ENCODE measurements around the gene FGF22. TPM values are rescaled to one million over a fixed set of nuclear protein-coding genes. Genes with fewer than 3 reads are reported as not detected.
"Not testable (repeated sequence)": the region's sequence is repeated elsewhere in the genome, so short reads cannot be mapped to it uniquely, and the experiment has no call there.

Gene FGF22
- total RNA-seq, 1 experiment from 2014 or later = not detected

- in situ Hi-C loops (cut with HindIII; ENCODE audit: low sequenced_read_pairs); DNase-seq (ENCODE audit: low spot score): not testable (repeated sequence)
Observed at GRCh38 chr19:605061-605971, 34.4 kb upstream of the FGF22 start.

DNA sequence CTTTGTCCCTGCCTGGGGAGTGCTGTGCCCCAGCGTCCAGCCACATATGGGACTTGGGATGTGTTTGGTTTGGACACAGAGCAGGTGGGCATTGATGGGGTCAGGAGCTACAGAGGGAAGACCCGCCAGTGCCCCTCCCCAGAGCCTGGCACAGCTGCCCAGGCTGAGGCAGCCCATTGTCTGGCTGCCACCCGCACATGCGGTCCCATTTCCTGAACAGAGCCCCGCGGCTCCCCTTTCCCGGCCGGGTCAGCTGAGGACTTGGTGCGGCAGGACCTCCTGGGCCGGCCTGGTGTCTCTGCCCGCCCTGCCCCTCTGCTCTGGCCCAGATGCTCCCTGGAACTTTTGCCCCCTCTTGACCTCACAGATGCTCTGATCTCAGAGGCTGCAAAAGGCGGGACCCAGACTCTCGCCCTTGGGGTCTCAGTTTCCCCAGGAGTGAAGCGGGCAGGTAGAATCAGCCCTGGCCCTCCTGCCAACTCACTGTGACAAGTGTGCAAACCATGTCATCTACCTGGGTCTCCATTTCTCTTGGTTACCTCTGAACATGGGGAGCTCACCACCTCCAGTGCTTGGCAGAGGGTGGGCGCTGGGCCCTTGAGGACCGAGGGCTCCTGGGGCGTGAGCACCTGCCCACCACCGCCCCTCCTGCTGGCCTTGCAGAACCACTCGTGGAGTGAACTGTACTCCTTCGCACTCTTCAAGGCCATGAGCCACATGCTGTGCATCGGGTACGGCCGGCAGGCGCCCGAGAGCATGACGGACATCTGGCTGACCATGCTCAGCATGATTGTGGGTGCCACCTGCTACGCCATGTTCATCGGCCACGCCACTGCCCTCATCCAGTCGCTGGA is 32.2 kb upstream of the FGF22 start:
- in situ Hi-C loops (cut with HindIII; ENCODE audit: low sequenced_read_pairs) = no loop called here
- no peak for DNase-seq (ENCODE audit: low spot score)

DNA sequence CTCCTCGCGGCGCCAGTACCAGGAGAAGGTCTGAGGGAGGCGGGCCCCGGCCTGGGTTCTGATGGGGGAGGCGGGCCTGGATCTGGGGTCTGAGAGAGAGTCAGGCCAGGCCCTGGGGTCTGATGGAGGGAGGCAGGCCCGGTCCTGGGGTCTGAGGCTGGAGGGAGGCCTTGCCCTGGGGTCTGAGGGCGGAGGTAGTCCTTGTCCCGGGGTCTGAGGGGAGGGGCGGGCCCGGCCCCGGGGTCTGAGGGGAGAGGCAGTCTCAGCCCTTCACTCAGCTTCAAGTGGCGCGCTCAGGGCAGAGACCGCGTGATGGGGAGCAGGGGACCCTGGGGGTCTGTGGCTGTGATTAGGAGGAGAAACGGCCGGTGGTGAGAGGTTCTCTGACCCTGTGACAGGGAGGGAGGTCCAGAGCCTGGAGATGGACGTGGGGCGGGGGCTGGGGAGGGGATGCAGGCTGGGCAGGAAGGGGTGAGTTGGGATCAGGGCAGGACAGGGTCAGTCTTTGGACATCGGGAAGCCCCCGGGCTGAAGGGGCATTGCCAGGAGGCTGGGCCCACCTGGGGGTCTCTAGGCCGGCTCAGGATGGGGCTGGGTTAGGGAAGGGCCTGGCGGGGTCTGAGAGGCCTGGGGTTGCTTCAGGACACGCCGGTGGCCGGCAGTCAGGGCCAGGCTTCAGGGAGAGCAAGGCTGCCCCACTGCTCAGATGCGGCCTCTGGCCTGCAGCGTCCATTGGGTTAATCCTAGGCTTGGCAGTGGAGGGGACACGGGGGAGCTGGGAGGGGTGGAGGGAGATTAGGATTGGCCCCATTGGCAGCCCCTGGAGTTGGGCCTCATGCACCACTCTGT is 31.3 kb upstream of the FGF22 start:
- no peak for DNase-seq (ENCODE audit: low spot score)
- in situ Hi-C loops (cut with HindIII; ENCODE audit: low sequenced_read_pairs) = no loop called here

- in situ Hi-C loops (cut with HindIII; ENCODE audit: low sequenced_read_pairs) = no loop called here
- DNase-seq (ENCODE audit: low spot score) = no peak
Observed at GRCh38 chr19:609004-609346, 30.7 kb upstream of the FGF22 start.

DNA sequence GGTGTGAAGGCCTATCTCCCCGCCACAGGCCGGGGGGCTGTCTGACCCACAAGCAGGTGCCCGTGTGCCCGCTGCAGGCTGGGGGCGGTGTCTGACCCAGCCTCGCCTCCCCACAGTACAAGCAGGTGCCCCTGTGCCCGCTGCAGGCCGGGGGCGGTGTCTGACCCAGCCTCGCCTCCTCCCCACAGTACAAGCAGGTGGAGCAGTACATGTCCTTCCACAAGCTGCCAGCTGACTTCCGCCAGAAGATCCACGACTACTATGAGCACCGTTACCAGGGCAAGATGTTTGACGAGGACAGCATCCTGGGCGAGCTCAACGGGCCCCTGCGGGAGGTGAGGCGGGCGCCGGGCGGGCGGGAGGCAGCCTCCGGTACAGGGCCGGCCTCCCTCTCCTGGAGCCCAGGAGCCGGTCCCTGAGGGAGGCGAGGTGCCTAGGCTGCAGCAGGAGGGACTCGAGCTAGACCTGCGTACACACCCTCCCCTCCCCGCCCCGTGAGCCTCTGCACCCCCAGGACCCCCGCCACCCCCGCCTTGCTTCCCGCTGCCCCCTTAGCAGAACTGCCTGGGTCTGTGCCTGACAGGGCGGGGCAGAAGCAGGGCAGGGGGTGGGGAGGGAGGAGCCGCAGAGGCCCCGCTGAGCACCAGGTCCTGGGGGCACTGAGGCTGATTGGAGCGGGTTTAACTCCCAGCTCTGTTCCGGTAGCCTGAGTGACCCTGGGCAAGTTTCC is 29.4 kb upstream of the FGF22 start:
- in situ Hi-C loops (cut with HindIII; ENCODE audit: low sequenced_read_pairs) = no loop called here
- peak; percentile 32 for DNase-seq (ENCODE audit: low spot score)

DNA sequence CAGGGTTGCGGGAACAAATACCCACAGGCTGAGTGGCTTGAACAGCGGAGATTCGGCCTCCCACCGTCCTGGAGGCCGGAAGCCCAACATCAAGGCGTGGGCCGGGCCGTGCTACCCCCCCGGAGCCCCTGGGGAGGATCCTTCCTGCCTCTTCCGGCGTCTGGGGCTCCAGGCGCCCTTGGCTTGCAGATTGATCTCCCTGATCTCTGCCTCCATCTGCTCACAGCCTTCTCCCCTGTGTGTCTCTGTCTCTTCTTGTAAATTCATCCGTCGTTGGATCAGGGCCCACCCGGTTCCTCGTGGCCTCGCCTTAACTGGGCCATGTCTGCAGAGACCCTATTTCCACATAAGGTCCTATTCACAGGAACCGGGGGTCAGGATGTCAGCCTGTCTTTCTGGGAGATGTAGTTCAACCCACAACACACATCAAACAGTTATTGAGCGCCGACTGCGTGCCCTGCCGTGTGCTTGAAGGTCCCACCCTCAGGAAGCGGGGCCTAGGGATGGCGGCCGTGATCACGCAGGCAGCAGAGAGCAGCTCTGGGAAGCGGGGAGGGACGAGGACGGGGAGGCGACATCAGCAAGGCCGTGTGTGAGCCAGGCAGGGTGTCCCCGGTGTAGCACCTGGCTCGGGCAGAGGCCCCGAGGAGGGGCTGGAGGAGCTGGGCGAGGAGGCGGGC is 28.7 kb upstream of the FGF22 start:
- DNase-seq (ENCODE audit: low spot score) = peak; percentile 61
- in situ Hi-C loops (cut with HindIII; ENCODE audit: low sequenced_read_pairs) = no loop called here

- no peak for DNase-seq (ENCODE audit: low spot score)
- in situ Hi-C loops (cut with HindIII; ENCODE audit: low sequenced_read_pairs) = no loop called here
Observed at GRCh38 chr19:611481-611868, 28.2 kb upstream of the FGF22 start.

DNA sequence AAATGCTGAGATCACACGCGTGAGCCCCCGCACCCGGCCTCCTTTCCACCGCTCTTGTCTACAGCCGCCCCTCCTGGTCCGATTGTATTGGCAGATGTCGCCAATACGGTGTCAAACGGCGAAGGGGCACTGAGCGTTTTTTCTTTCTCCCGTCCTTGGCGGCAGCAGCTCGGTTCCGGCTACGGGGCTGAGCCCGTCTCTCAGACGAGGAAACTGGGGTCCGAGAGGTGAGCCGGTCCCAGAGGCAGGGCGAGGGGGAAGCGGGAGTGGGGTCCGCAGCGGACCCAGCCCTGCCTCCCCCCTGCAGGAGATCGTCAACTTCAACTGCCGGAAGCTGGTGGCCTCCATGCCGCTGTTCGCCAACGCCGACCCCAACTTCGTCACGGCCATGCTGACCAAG is 26.7 kb upstream of the FGF22 start:
- in situ Hi-C loops (cut with HindIII; ENCODE audit: low sequenced_read_pairs) = no loop called here
- no peak for DNase-seq (ENCODE audit: low spot score)

GRCh38 chr19:613732-614567 is 25.7 kb upstream of the FGF22 start:
- DNase-seq (ENCODE audit: low spot score) = no peak
- in situ Hi-C loops (cut with HindIII; ENCODE audit: low sequenced_read_pairs) = no loop called here

DNA sequence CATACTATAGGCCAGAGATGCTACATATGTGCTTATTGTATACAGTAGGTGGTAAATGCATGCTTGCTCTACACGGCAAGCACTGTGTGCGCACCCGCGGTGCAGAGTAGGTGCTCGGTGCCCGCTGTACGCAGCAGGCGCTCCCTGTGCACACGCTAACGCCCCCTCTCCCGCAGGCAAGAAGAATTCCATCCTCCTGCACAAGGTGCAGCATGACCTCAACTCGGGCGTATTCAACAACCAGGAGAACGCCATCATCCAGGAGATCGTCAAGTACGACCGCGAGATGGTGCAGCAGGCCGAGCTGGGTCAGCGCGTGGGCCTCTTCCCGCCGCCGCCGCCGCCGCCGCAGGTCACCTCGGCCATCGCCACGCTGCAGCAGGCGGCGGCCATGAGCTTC is 24.1 kb upstream of the FGF22 start:
- in situ Hi-C loops (cut with HindIII; ENCODE audit: low sequenced_read_pairs) = no loop called here

GRCh38 chr19:616062-616700 is 23.5 kb upstream of the FGF22 start:
- in situ Hi-C loops (cut with HindIII; ENCODE audit: low sequenced_read_pairs) = no loop called here
- no peak for DNase-seq (ENCODE audit: low spot score)

More for the DNA sequence above, 24.1 kb upstream of the FGF22 start:
- no peak for DNase-seq (ENCODE audit: low spot score)

GRCh38 chr19:616747-617526 is 22.7 kb upstream of the FGF22 start:
- in situ Hi-C loops (cut with HindIII; ENCODE audit: low sequenced_read_pairs) = no loop called here

GRCh38 chr19:617551-618246 is 22.0 kb upstream of the FGF22 start:
- DNase-seq (ENCODE audit: low spot score) = no peak
- in situ Hi-C loops (cut with HindIII; ENCODE audit: low sequenced_read_pairs) = no loop called here

More at GRCh38 chr19:616747-617526, 22.7 kb upstream of the FGF22 start:
- DNase-seq (ENCODE audit: low spot score) = no peak

- no peak for DNase-seq (ENCODE audit: low spot score)
- in situ Hi-C loops (cut with HindIII; ENCODE audit: low sequenced_read_pairs) = no loop called here
Observed at GRCh38 chr19:618247-618619, 21.4 kb upstream of the FGF22 start.

GRCh38 chr19:618674-619285 is 20.9 kb upstream of the FGF22 start:
- in situ Hi-C loops (cut with HindIII; ENCODE audit: low sequenced_read_pairs) = no loop called here
- no peak for DNase-seq (ENCODE audit: low spot score)
